Bronchial epithelial cell (primary cell): ENCODE results near the gene ATIC. TPM values are rescaled to one million over a fixed set of nuclear protein-coding genes. Genes with fewer than 3 reads are reported as not detected.

ENCODE experiments used
- DNase-seq: peaks from one replicate; pipeline ENCODE4 v3.0.0-alpha.2; 2010; ENCODE audit warnings: low read depth
- FAIRE-seq: peaks from 2 replicates; lab custom pipeline; 2011; peaks lifted over from hg19 to GRCh38; lab: Jason Lieb, UNC
- H3K27me3 ChIP-seq: 2 replicates; pipeline ENCODE4 v1.5.1; 2011; ENCODE audit warnings: low read length; ENCODE audit not compliant: control insufficient read depth, insufficient read depth
- H3K36me3 ChIP-seq: 2 replicates; pipeline ENCODE4 v1.5.1; 2011; ENCODE audit warnings: low read length; ENCODE audit not compliant: control insufficient read depth, insufficient read depth
- H3K4me3 ChIP-seq: 2 replicates; pipeline ENCODE4 v1.5.1; 2011; ENCODE audit warnings: mild to moderate bottlenecking, low read depth, low read length, control low read depth
- CTCF ChIP-seq: IDR thresholded peaks from 2 replicates; pipeline ENCODE4 v1.5.1; 2011; ENCODE audit warnings: mild to moderate bottlenecking, moderate library complexity, low read length, control low read depth, inconsistent platforms; ENCODE audit not compliant: insufficient read depth, severe bottlenecking
- total RNA-seq: library from RNA; depleted of rRNA; stranded (reverse); fragments of >200 nt; gene quantifications from 2 replicates; pipeline ENCODE4 v1.2.1, GENCODE V29; 2014

Gene ATIC
- total RNA-seq, 1 donor from 2014 or later: 35.0 TPM

- FAIRE-seq: no peak
- no peaks in the 10 kb centered on the region for H3K27me3 ChIP-seq
- no peak for TF ChIP-seq CTCF
Observed at GRCh38 chr2:215370112-215370965, 58.5 kb downstream of the ATIC start.

GRCh38 chr2:215371915-215372897 is 60.3 kb downstream of the ATIC start:
- TF ChIP-seq CTCF: no peak
- FAIRE-seq (no peak), DNase-seq (no peak)
- peaks cover 4% of the 10 kb centered on the region for H3K36me3 ChIP-seq
- no peaks in the 10 kb centered on the region for H3K27me3 ChIP-seq
- no peak overlapping the region for H3K4me3 ChIP-seq

More at GRCh38 chr2:215370112-215370965, 58.5 kb downstream of the ATIC start:
- DNase-seq: no peak
- no peak overlapping the region for H3K4me3 ChIP-seq
- H3K36me3 ChIP-seq: peaks cover 2% of the 10 kb centered on the region

- no peaks in the 10 kb centered on the region for H3K27me3 ChIP-seq
- FAIRE-seq (no peak), DNase-seq (no peak)
- no peak for TF ChIP-seq CTCF
- peaks cover 4% of the 10 kb centered on the region for H3K36me3 ChIP-seq
- H3K4me3 ChIP-seq: no peak overlapping the region
Observed at GRCh38 chr2:215372968-215373649, 61.2 kb downstream of the ATIC start.

- Histone ChIP-seq H3K4me3 (no peak overlapping the region), H3K36me3 (peaks cover 4% of the 10 kb centered on the region), H3K27me3 (no peaks in the 10 kb centered on the region)
- DNase-seq (no peak), FAIRE-seq (no peak)
- no peak for TF ChIP-seq CTCF
Observed at GRCh38 chr2:215374002-215374401, 62.1 kb downstream of the ATIC start.

- TF ChIP-seq CTCF: no peak
- Histone ChIP-seq H3K27me3 (no peaks in the 10 kb centered on the region), H3K4me3 (no peak overlapping the region), H3K36me3 (peaks cover 4% of the 10 kb centered on the region)
- DNase-seq (no peak), FAIRE-seq (no peak)
Observed at GRCh38 chr2:215374642-215375466, 63.0 kb downstream of the ATIC start.
